HCT116 (cell line): ENCODE measurements around the gene MIA. TPM values are rescaled to one million over a fixed set of nuclear protein-coding genes. Genes with fewer than 3 reads are reported as not detected.

Experiments
- ATAC-seq: fragments of 200-7000 bp; cut with Tn5 transposase; 2 replicates; pipeline ENCODE4 v1.9.1; 2020; ENCODE audit warnings: mild to moderate bottlenecking, moderate library complexity
- BruUV-seq: library from RNA; stranded (reverse); fragments of 400-500 nt; replicated peaks from 2 replicates; lab custom pipeline; 2021; lab: Mats Ljungman, UMichigan
- CTCF ChIA-PET: fragments of 300-600 bp; sonication (Branson Sonifier 250); formaldehyde crosslinking; loops from one replicate; lab custom pipeline; 2021; ENCODE audit warnings: antibody characterized with exemption; lab: Charles Lee
- POLR2A ChIA-PET: fragments of 300-600, 350-600 bp; sonication (Branson Sonifier 250); formaldehyde crosslinking; loops from one replicate; lab custom pipeline; 2021; ENCODE audit warnings: antibody characterized with exemption; lab: Charles Lee
- RAD21 ChIA-PET, 2 experiments: fragments of 300-600 bp; sonication (Branson Sonifier 250); formaldehyde crosslinking; loops; one replicate each; lab custom pipeline; 2023; ENCODE audit warnings: low total read pairs in 2 of 2; ENCODE audit not compliant: uncharacterized antibody in 2 of 2, unreplicated experiment in 2 of 2, low non-redundant PET in 1 of 2; lab: Charles Lee
- DNase-seq: peaks from one replicate; pipeline ENCODE4 v3.0.0-alpha.2; 2010; ENCODE audit warnings: low read depth, low spot score
- H2AFZ ChIP-seq: fragments of 200-600 bp; shearing (Covaris generic), sonication (generic); 2 replicates; pipeline ENCODE4 v1.6.1; 2017; ENCODE audit warnings: low read depth, mixed run types, mixed read lengths, antibody characterized with exemption, low read length; ENCODE audit not compliant: poor library complexity, severe bottlenecking
- H3K27ac ChIP-seq: 2 replicates; pipeline ENCODE4 v1.5.1; 2012; ENCODE audit warnings: low read depth, low read length
- H3K27me3 ChIP-seq: fragments of 200-600 bp; sonication (generic); 2 replicates; pipeline ENCODE4 v1.6.1; 2016; ENCODE audit warnings: mixed run types, low read length, mixed read lengths; ENCODE audit not compliant: insufficient read depth
- H3K36me3 ChIP-seq, 2 experiments: fragments of 200-500 bp in 1 of 2; fragments of 200-600 bp in 1 of 2; sonication (Bioruptor generic) in 1 of 2; sonication (generic) in 1 of 2; 2 replicates each; pipeline versions ENCODE4 v1.5.1 to v1.6.1; 2014 to 2016; ENCODE audit warnings: low read length in 2 of 2, inconsistent platforms in 1 of 2, mixed read lengths in 1 of 2, mixed run types in 1 of 2; ENCODE audit not compliant: insufficient read depth in 2 of 2, control insufficient read depth in 1 of 2
- H3K4me1 ChIP-seq, 2 experiments: fragments of 200-600 bp in 1 of 2; sonication (generic) in 1 of 2; 2 replicates each; pipeline versions ENCODE4 v1.5.1 to v1.6.1; 2012 to 2017; ENCODE audit warnings: low read length in 2 of 2, inconsistent platforms in 1 of 2, mild to moderate bottlenecking in 1 of 2, mixed read lengths in 1 of 2, mixed run types in 1 of 2, moderate library complexity in 1 of 2; ENCODE audit not compliant: insufficient read depth in 2 of 2, control insufficient read depth in 1 of 2
- H3K4me2 ChIP-seq: fragments of 200-600 bp; sonication (generic); 2 replicates; pipeline ENCODE4 v1.6.1; 2017; ENCODE audit warnings: mixed run types, low read length, mixed read lengths
- H3K4me3 ChIP-seq, 2 experiments: fragments of 200-600 bp in 1 of 2; sonication (generic) in 1 of 2; replicated peaks in 1 of 2; 2 replicates each; pipeline ENCODE4 v1.5.1; 2011 to 2016; ENCODE audit warnings: low read length in 2 of 2, control low read depth in 1 of 2, low read depth in 1 of 2, mild to moderate bottlenecking in 1 of 2, mixed read lengths in 1 of 2, mixed run types in 1 of 2
- H3K79me2 ChIP-seq: fragments of 200-600 bp; sonication (generic); 2 replicates; pipeline ENCODE4 v1.6.1; 2017; ENCODE audit warnings: mild to moderate bottlenecking, mixed run types, low read length, moderate library complexity, mixed read lengths; ENCODE audit not compliant: insufficient read depth
- H3K9ac ChIP-seq: fragments of 200-600 bp; sonication (generic); 2 replicates; pipeline ENCODE4 v1.6.1; 2016; ENCODE audit warnings: low read length, mixed read lengths
- H3K9me2 ChIP-seq: fragments of 200-600 bp; sonication (generic), shearing (Covaris generic); 2 replicates; pipeline ENCODE4 v1.6.1; 2017; ENCODE audit warnings: mixed run types, mild to moderate bottlenecking, moderate library complexity; ENCODE audit not compliant: insufficient read depth
- H3K9me3 ChIP-seq, 2 experiments: fragments of 200-500 bp in 1 of 2; fragments of 200-600 bp in 1 of 2; sonication (Bioruptor generic) in 1 of 2; sonication (generic) in 1 of 2; 2 replicates each; pipeline ENCODE4 v1.6.1; 2014 to 2017; ENCODE audit warnings: low read length in 2 of 2, mixed read lengths in 2 of 2, inconsistent platforms in 1 of 2, low read depth in 1 of 2, mild to moderate bottlenecking in 1 of 2, mixed run types in 1 of 2, moderate library complexity in 1 of 2; ENCODE audit not compliant: control insufficient read depth in 1 of 2, insufficient read depth in 1 of 2
- H4K20me1 ChIP-seq: fragments of 200-600 bp; sonication (generic), shearing (Covaris generic); 2 replicates; pipeline ENCODE4 v1.6.1; 2017; ENCODE audit warnings: mixed run types, mild to moderate bottlenecking, moderate library complexity; ENCODE audit not compliant: insufficient read depth
- ATF3 ChIP-seq: IDR thresholded peaks from 2 replicates; pipeline ENCODE4 v1.6.1; 2012
- EGR1 ChIP-seq: IDR thresholded peaks from 2 replicates; pipeline ENCODE4 v1.6.1; 2012; ENCODE audit warnings: low read depth
- JUND ChIP-seq: IDR thresholded peaks from 2 replicates; pipeline ENCODE4 v1.6.1; 2012
- MAX ChIP-seq: IDR thresholded peaks from 2 replicates; pipeline ENCODE4 v1.6.1; 2012
- POLR2AphosphoS5 ChIP-seq: IDR thresholded peaks from 2 replicates; pipeline ENCODE4 v1.6.1; 2011; ENCODE audit warnings: mild to moderate bottlenecking, low read depth, low read length, moderate library complexity
- SIN3A ChIP-seq: IDR thresholded peaks from 2 replicates; pipeline ENCODE4 v1.6.1; 2012; ENCODE audit warnings: low read depth
- SP1 ChIP-seq: IDR thresholded peaks from 2 replicates; pipeline ENCODE4 v1.6.1; 2012; ENCODE audit warnings: low read depth
- TCF7L2 ChIP-seq: IDR thresholded peaks from 2 replicates; pipeline ENCODE4 v1.7.0; 2011; ENCODE audit warnings: borderline replicate concordance, inconsistent platforms; ENCODE audit not compliant: insufficient read depth, insufficient read length; ENCODE audit errors: extremely low read depth
- ZBTB33 ChIP-seq: IDR thresholded peaks from 2 replicates; pipeline ENCODE4 v1.6.1; 2011; ENCODE audit warnings: mild to moderate bottlenecking, low read length, moderate library complexity; ENCODE audit not compliant: insufficient replicate concordance; ENCODE audit errors: extremely low read depth
- intact Hi-C: fragments of 100-400 bp; cut with micrococcal nuclease; formaldehyde crosslinking; loops from 2 replicates; pipeline ENCODE4 v1.10.0; 2022
- total RNA-seq: library from RNA; stranded (reverse); gene quantifications from one replicate; pipeline ENCODE4 v1.2.1, GENCODE V29; 2021; ENCODE audit not compliant: unreplicated experiment

The MIA gene
- total RNA-seq, 1 experiment from 2014 or later = 1.4 TPM

GRCh38 chr19:40798683-40799557 is 23.6 kb downstream of the MIA start, which contains the start of gene EGLN2:
Gene EGLN2 (plus strand): TSS chr19:40799191. CDS start chr19:40800573, 1,382 bp downstream.
- H3K36me3 ChIP-seq = peaks cover 7 to 23% of the 10 kb centered on the region in 2 experiments; a peak in 3 of 4 replicates
- peaks cover 14 to 47% of the 10 kb centered on the region in 2 experiments for H3K4me1 ChIP-seq
- peak within 1 kb of the TSS; percentile 90 for H3K4me2 ChIP-seq
- peak; percentile 99 for DNase-seq
- no peaks in the 10 kb centered on the region for H3K27me3 ChIP-seq
- H3K27ac ChIP-seq = peak within 1 kb of the TSS; percentile 90
- intact Hi-C loops = loop anchor here (1.0 to 5.0 kb wide), 3 partner anchors 21 to 82 kb away; partner anchors contain the start of genes ACTMAP, COQ8B, ITPKC and RAB4B
- ChIA-PET RAD21 (interaction anchor here in 1 of 2 experiments (0.7 kb wide), 1 partner anchor 20 kb away, joined by 3 read pairs; no protein-coding TSS in a partner anchor), CTCF (interaction anchor here (0.7 to 1.8 kb wide), 9 partner anchors 8 to 345 kb away, joined by 3 to 17 read pairs (median 4); partner anchors contain the start of genes ACTMAP, RAB4B and SNRPA), POLR2A (interaction anchor here (0.7 to 2.3 kb wide), 5 partner anchors 8 to 83 kb away, joined by 3 to 19 read pairs (median 5); partner anchors contain the start of genes ACTMAP, MIA and RAB4B)
- peak within 1 kb of the TSS; percentile 49 for H2AFZ ChIP-seq
- H3K9ac ChIP-seq = peak within 1 kb of the TSS; percentile 92
- H3K9me3 ChIP-seq = no peaks in the 10 kb centered on the region
- peak within 1 kb of the TSS; percentile 88 for H3K4me3 ChIP-seq
- BruUV-seq = no TSS peak
- peaks cover 46% of the 10 kb centered on the region for H3K79me2 ChIP-seq
- H3K9me2 ChIP-seq = no peaks in the 10 kb centered on the region
- H4K20me1 ChIP-seq = no peaks in the 10 kb centered on the region
- TF ChIP-seq ZBTB33 (no peak), JUND (no peak), SIN3A (peak; percentile 13; the same call in 1 of the 2 replicates), MAX (peak; percentile 83; the same call in 1 of the 2 replicates), TCF7L2 (peak; percentile 30), POLR2AphosphoS5 (peak; percentile 65; the same call in 1 of the 2 replicates), ATF3 (no peak), SP1 (peak; percentile 84), EGR1 (peak; percentile 74)
- peak; percentile 89 for ATAC-seq
